Stomach smooth muscle (tissue), 2 donors: ENCODE measurements around the gene BTRC.
"Not testable (repeated sequence)": the region's sequence is repeated elsewhere in the genome, so short reads cannot be mapped to it uniquely, and the experiment has no call there.

ENCODE experiments used
- H3K27ac ChIP-seq: one replicate; pipeline ENCODE4 v1.7.0; 2013; ENCODE audit warnings: mild to moderate bottlenecking, low read length, inconsistent platforms
- H3K27me3 ChIP-seq, 2 donors: one replicate each; pipeline ENCODE4 v1.7.0; 2013; ENCODE audit warnings: low read length in 2 of 2; ENCODE audit not compliant: insufficient read depth in 2 of 2, control insufficient read depth in 1 of 2
- H3K36me3 ChIP-seq, 2 donors: one replicate each; pipeline ENCODE4 v1.7.0; 2013; ENCODE audit warnings: low read length in 2 of 2; ENCODE audit not compliant: control insufficient read depth in 2 of 2, insufficient read depth in 2 of 2
- H3K4me1 ChIP-seq: one replicate; pipeline ENCODE4 v1.7.0; 2013; ENCODE audit warnings: low read length; ENCODE audit not compliant: control insufficient read depth, insufficient read depth
- H3K4me3 ChIP-seq, 2 donors: one replicate each; pipeline ENCODE4 v1.7.0; 2013; ENCODE audit warnings: low read length in 2 of 2
- H3K9ac ChIP-seq, 2 donors: one replicate each; pipeline ENCODE4 v1.7.0; 2013; ENCODE audit warnings: low read length in 2 of 2, mild to moderate bottlenecking in 1 of 2
- H3K9me3 ChIP-seq, 2 donors: one replicate each; pipeline ENCODE4 v1.7.0; 2013; ENCODE audit warnings: low read length in 2 of 2; ENCODE audit not compliant: control insufficient read depth in 2 of 2
- donor health status: healthy.
- donor health status: Pancreatic carcinoma.

The BTRC gene

DNA sequence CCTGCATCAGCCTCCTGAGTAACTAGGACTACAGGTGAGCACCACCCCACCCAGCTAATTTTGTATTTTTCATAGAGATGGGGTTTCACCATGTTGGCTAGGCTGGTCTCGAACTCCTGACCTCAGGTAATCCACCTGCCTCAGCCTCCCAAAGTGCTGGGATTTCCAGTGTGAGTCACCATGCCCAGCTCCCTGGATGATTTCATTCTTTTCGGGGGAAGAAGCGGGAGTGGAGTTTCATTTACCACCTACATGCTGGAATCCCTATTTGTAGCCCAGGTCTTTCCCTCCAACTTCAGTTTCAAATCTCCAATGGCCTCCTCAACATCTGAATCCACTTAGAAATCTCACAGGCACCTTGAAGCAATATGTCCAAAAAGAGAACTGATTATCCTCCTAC lies 2.9 kb upstream of the BTRC start:
- Histone ChIP-seq H3K27ac (no peak overlapping the region), H3K27me3 (no peaks in the 10 kb centered on the region), H3K4me1 (peaks cover 4% of the 10 kb centered on the region), H3K9ac (no peak overlapping the region), H3K4me3 (no peak overlapping the region), H3K9me3 (no peaks in the 10 kb centered on the region), H3K36me3 (no peaks in the 10 kb centered on the region)

DNA sequence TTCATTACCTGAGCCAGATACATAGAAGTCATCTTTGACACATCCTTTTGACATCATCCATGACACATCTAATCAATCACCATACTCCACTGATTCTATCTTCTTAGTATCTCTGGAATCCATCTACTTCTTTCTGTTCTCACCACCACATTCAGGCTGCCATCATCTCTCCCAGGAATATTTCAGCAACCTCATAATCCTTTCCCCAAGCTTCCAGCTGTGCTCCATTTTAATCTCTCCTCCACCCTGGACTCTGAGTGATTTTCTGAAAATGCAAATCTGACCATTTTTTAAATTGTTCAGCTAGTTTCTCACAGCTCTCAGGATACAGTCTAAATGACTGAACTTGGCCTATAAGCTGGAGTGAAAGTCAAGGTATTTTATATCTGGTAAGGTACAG lies 2.5 kb upstream of the BTRC start:
- no peak overlapping the region for H3K4me3 ChIP-seq
- peaks cover 4% of the 10 kb centered on the region for H3K4me1 ChIP-seq
- H3K27me3 ChIP-seq: no peaks in the 10 kb centered on the region
- no peaks in the 10 kb centered on the region for H3K36me3 ChIP-seq
- H3K9ac ChIP-seq: no peak overlapping the region
- no peak overlapping the region for H3K27ac ChIP-seq
- H3K9me3 ChIP-seq: no peaks in the 10 kb centered on the region

DNA sequence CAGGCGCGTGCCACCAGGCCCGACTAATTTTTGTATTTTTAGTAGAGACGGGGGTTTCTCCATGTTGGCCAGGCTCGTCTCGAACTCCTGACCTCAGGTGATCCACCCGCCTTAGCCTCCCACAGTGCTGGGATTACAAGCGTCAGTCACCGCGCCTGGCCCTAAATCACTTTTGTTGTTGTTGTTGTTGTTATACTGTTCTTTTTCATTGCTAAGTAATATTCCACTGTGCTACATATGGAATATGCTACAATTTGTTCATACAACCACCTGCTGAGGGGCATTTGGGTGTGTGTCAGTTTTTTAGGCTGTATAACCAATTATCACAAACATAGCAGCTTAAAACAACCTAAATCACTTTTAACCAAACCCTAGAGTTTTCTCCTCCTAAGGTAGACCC lies 1.1 kb upstream of the BTRC start:
- H3K27me3 ChIP-seq, H3K9ac ChIP-seq, H3K4me1 ChIP-seq, H3K9me3 ChIP-seq, H3K27ac ChIP-seq, H3K36me3 ChIP-seq: not testable (repeated sequence)
- H3K4me3 ChIP-seq: peak overlapping the region in 1 of 2 donors; percentile 67

DNA sequence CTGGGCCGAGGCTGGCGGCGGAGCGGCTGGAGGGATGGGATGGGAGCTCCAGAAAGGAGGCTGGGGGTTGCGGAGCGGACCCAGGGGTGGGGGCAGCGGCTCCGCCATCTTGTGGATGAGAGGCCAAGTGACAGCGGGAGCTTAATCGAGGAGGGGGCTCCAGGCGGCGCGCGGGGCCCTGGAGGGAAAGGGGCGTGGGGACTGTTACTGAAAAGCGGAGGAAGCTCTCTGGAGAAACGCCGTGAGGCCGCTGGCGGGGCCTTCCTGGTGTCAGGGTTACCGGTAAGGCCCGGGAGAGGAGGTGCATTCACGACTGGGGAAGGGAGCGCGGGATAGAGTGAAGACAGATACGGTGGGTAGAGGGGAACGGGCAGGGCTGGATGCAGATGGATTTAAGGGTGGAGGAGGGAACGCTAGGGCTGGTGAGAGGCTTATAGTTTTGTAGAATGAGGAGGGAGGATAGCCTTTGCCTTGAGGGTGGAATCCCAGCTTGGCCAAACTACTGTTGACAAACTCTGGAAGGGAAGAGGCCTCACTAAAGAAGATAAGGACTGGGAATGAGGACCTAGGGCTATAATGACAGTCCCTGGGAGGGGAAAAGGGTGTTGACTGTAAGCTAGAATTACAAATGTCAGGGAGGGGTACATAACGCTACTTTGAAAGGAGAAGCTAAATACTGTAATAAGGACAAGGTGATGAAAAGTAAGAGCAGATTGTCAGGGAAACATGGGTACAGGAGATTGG lies 535 bp downstream of the BTRC start:
- Histone ChIP-seq H3K27ac (peak overlapping the region; percentile 84), H3K9me3 (no peaks in the 10 kb centered on the region), H3K4me3 (peak overlapping the region; percentile 60 to 89), H3K4me1 (peaks cover 8% of the 10 kb centered on the region), H3K27me3 (no peaks in the 10 kb centered on the region), H3K36me3 (no peaks in the 10 kb centered on the region), H3K9ac (peak overlapping the region; percentile 82 to 91)

DNA sequence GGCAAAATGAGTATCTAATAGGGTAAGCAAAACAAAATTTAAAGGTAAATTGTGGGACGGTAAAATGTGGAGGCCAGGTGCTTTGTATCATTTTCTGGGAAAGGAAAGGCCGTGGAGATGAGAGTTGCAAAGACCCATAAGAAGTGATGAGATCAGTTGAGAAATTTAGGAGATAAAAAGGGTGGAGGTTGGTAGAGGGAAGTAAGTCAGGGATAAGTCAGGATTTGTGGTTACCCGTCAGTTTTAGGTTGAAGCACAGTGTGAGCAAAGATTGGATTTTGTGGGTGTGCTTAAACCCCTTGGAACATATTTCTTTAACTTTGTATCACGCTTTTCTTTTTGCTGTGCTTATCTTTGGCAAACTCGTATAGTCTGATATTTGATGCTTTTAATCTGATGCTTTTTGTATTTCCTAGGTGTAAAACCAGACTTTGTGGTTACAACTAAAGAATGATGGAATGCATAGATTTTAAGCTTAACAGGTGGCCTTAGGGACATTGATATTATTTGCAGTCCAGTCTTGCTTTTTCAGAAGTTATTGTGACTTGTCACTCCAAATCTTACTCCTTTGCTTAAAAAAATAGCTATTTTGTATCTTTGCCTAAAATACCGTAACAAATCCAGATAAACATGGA lies 1.2 kb downstream of the BTRC start:
- Histone ChIP-seq H3K27me3 (no peaks in the 10 kb centered on the region), H3K36me3 (no peaks in the 10 kb centered on the region), H3K4me1 (peaks cover 8% of the 10 kb centered on the region), H3K27ac (peak overlapping the region; percentile 84), H3K9me3 (no peaks in the 10 kb centered on the region), H3K4me3 (peak overlapping the region; percentile 60 to 89), H3K9ac (peak overlapping the region; percentile 82 to 91)

DNA sequence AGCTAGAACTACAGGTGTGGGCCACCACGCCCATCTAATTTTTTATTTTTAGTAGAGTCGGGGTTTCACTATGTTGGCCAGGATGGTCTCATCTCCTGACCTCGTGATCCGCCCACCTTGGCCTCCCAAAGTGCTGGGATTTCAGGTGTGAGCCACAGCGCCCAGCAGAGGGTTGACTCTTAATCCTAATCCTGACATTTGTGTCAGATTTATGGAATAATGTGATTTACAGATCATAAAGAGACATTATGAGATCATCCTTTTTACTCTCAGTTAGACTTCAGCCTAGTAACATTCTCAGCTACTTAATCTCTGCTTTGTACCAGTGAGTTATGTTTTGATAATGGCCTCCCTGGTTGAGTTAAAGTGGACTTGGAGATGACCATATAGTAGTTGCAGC lies 2.2 kb downstream of the BTRC start:
- H3K9me3 ChIP-seq: no peaks in the 10 kb centered on the region
- H3K9ac ChIP-seq: no peak overlapping the region
- H3K4me1 ChIP-seq: peaks cover 8% of the 10 kb centered on the region
- H3K4me3 ChIP-seq: no peak overlapping the region
- H3K36me3 ChIP-seq: no peaks in the 10 kb centered on the region
- H3K27ac ChIP-seq: no peak overlapping the region
- H3K27me3 ChIP-seq: no peaks in the 10 kb centered on the region

DNA sequence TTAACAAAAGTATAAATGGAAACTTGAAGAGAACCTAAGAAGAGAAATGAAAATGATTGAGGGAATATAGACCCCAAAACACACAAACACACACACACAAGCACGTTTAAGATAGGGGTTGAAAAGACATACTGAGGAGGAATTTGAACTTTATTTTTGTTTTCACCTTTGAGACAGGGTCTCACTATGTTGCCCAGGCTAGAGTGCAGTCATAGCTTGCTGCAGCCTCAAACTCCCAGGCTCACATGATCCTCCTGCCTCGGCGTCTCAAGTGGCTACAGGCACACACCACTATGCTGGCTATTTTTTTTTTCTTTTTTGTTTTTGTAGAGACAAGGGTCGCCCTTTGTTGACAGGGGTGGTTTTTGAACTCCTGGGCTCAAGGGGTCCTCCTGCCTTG lies 4.0 kb downstream of the BTRC start:
- Histone ChIP-seq H3K4me1 (peaks cover 8% of the 10 kb centered on the region), H3K4me3 (no peak overlapping the region), H3K27ac (no peak overlapping the region)

DNA sequence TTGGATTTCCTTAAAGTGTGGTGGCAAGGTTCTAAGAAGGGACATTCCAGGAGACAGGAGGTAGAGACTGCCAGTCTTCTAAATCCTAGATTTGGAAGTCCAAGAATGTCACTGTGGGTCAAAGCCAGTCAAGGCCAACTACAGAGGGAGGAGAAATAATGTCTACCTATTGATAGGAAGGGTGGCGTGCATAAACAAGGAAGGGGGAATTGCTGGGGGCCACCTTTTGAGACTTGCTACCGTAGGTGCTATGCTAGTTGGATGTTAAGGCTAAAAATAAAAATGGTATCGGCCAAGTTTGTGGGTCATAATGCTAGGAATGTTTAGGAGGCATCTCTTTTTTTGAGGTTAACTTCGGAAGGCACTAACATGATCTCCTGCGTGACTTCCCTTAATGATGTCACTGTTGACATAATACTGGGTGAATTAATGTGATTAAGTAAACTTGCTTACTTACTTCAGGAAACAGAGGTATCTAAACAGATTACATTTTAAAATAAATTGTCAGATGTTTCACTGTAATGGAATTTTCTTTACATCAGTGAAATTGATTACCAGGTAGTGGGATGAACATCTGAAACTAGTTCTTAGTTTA lies 4.8 kb downstream of the BTRC start:
- Histone ChIP-seq H3K27me3 (no peaks in the 10 kb centered on the region), H3K27ac (no peak overlapping the region), H3K9me3 (no peaks in the 10 kb centered on the region), H3K36me3 (no peaks in the 10 kb centered on the region), H3K9ac (no peak overlapping the region), H3K4me3 (no peak overlapping the region), H3K4me1 (peaks cover 4% of the 10 kb centered on the region)

More for the DNA sequence above, 4.0 kb downstream of the BTRC start:
- Histone ChIP-seq H3K9ac (no peak overlapping the region), H3K36me3 (no peaks in the 10 kb centered on the region), H3K9me3 (no peaks in the 10 kb centered on the region), H3K27me3 (no peaks in the 10 kb centered on the region)

DNA sequence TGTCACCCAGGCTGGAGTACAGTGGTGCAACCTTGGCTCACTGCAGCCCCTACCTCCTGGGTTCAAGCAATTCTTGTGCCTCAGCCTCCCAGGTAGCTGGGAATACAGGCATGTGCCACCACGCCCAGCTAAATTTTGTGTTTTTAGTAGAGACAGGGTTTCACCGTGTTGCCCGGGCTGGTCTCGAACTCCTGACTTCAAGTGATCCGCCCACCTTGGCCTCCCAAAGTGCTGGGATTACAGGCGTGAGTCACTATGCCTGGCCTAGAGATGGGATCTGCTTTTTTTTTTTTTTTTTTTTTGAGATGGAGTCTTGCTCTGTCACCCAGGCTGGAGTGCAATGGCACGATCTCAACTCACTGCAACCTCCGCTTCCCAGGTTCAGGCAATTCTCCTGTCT lies 6.1 kb downstream of the BTRC start:
- not testable (repeated sequence) for H3K27ac ChIP-seq, H3K36me3 ChIP-seq, H3K27me3 ChIP-seq, H3K9me3 ChIP-seq, H3K9ac ChIP-seq, H3K4me1 ChIP-seq, H3K4me3 ChIP-seq

DNA sequence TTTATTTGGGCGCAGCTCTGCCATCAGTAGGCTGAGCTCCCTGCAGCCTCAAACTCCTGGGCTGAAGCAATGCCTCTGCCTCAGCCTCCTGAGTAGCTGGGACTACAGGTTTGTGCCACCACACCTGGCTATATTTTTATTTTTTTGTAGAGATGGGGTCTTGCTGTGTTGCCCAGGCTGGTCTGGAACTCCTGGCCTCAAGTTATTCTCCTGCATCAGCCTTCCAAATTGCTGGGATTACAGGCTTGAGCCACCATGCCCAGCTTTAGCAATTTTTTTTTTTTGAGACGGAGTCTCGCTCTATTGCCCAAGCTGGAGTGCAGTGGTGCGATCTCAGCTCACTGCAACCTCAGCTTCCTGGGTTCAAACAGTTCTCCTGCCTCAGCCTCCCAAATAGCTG lies 6.9 kb downstream of the BTRC start:
- H3K4me1 ChIP-seq, H3K27ac ChIP-seq, H3K27me3 ChIP-seq, H3K9me3 ChIP-seq, H3K4me3 ChIP-seq, H3K36me3 ChIP-seq, H3K9ac ChIP-seq: not testable (repeated sequence)

DNA sequence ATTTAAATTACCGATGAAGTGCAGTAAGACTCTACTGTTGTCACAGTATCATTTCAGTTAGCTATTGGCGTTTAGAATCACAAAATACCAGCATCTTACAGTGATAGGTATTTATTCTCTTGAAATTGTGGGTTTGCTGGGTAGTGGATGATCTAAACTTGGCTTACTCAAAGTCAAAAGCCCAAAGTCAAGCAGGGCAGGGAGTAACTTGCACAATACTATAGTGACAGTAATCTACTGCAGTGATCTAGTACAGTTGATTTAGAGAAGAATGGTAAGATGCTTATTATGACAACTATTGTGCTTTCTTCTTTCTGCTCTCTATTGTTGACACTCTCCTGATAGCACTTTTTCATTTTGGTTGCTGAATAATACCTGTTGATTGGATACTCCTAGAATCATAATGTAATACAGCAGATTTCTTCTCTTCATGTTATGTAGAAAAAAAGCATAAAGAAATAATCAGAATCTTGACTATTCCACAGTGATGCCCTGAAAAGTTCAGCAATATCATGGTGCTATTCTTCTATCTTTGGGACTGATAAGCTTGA lies 10.0 kb downstream of the BTRC start:
- Histone ChIP-seq H3K9ac (no peak overlapping the region), H3K4me3 (no peak overlapping the region), H3K9me3 (no peaks in the 10 kb centered on the region), H3K27ac (no peak overlapping the region), H3K27me3 (no peaks in the 10 kb centered on the region), H3K36me3 (no peaks in the 10 kb centered on the region), H3K4me1 (peaks cover 6% of the 10 kb centered on the region)
